A549 (cell line): ENCODE measurements around the gene ADTRP. TPM values are rescaled to one million over a fixed set of nuclear protein-coding genes. Genes with fewer than 3 reads are reported as not detected.

Experiments
- ATAC-seq, 2 experiments: fragments of 200-7000 bp in 1 of 2; fragments of >200 bp in 1 of 2; cut with Nextera tagmentation in 1 of 2; cut with Tn5 transposase in 1 of 2; 3 replicates each; pipeline versions ENCODE4 v1.8.0 to v1.9.1; 2018 to 2020; ENCODE audit warnings: mild to moderate bottlenecking in 1 of 2, moderate library complexity in 1 of 2
- CTCF ChIA-PET: fragments of 300-600 bp; sonication (Branson Sonifier 250); formaldehyde crosslinking; extraction: SDS; loops from one replicate; lab custom pipeline; 2021; ENCODE audit warnings: antibody characterized with exemption, inconsistent platforms; lab: Yijun Ruan, JAX
- POLR2A ChIA-PET: fragments of 350-600 bp; formaldehyde crosslinking; extraction: SDS; loops from one replicate; lab custom pipeline; 2021; ENCODE audit warnings: antibody characterized with exemption, inconsistent platforms; lab: Yijun Ruan, JAX
- DNase-seq, 2 experiments: peaks; one replicate each; pipeline versions ENCODE4 v3.0.0 to v3.0.0-alpha.2; 2011 to 2016; ENCODE audit warnings: low read depth in 1 of 2, low spot score in 1 of 2
- FAIRE-seq: peaks from 2 replicates; lab custom pipeline; 2011; peaks lifted over from hg19 to GRCh38; lab: Jason Lieb, UNC
- H3K27ac ChIP-seq, 2 experiments: fragments of >200 bp; sonication (Bioruptor Twin); formaldehyde crosslinking; 3 replicates each; pipeline ENCODE4 v1.5.1; 2016 to 2017
- H3K4me1 ChIP-seq: fragments of >200 bp; sonication (Bioruptor Twin); formaldehyde crosslinking; 3 replicates; pipeline ENCODE4 v1.6.1; 2016
- H3K4me2 ChIP-seq: fragments of >200 bp; sonication (Bioruptor Twin); formaldehyde crosslinking; 3 replicates; pipeline ENCODE4 v1.6.1; 2016
- H3K4me3 ChIP-seq: fragments of >200 bp; sonication (Bioruptor Twin); formaldehyde crosslinking; 3 replicates; pipeline ENCODE4 v1.5.1; 2016
- H3K9me3 ChIP-seq: fragments of >200 bp; sonication (Bioruptor Twin); formaldehyde crosslinking; 3 replicates; pipeline ENCODE4 v1.6.1; 2016
- BCL3 ChIP-seq: fragments of >200 bp; sonication (Bioruptor Twin); formaldehyde crosslinking; IDR thresholded peaks from 3 replicates; pipeline ENCODE4 v1.6.1; 2016
- CBX2 ChIP-seq: fragments of 200-600 bp; sonication (generic); IDR thresholded peaks from 2 replicates; pipeline ENCODE4 v1.6.1; 2016; ENCODE audit warnings: low read depth, mild to moderate bottlenecking, borderline replicate concordance
- CTCF ChIP-seq: fragments of >200 bp; sonication (Bioruptor Twin); formaldehyde crosslinking; IDR thresholded peaks from 3 replicates; pipeline ENCODE4 v1.5.1; 2016
- EHF ChIP-seq: fragments of 250-450 bp; sonication (Bioruptor Pico); IDR thresholded peaks from 2 replicates; pipeline ENCODE4 v1.5.0; 2020; ENCODE audit warnings: mild to moderate bottlenecking
- FOSB ChIP-seq: fragments of 250-450 bp; sonication (Bioruptor Pico); IDR thresholded peaks from 2 replicates; pipeline ENCODE4 v1.5.0; 2020; ENCODE audit warnings: mild to moderate bottlenecking, moderate library complexity
- FOSL2 ChIP-seq, 2 experiments: fragments of 450-650 bp in 1 of 2; fragments of >200 bp in 1 of 2; sonication (Bioruptor Twin) in 1 of 2; formaldehyde crosslinking; IDR thresholded peaks; 2 replicates each; pipeline versions ENCODE4 v1.5.0 to v1.6.1; 2016 to 2020; ENCODE audit warnings: mild to moderate bottlenecking in 1 of 2, moderate library complexity in 1 of 2
- GATA3 ChIP-seq: IDR thresholded peaks from 2 replicates; pipeline ENCODE4 v1.6.1; 2012; ENCODE audit warnings: borderline replicate concordance
- HES2 ChIP-seq: fragments of >200 bp; sonication (Bioruptor Twin); formaldehyde crosslinking; IDR thresholded peaks from 2 replicates; pipeline ENCODE4 v1.6.1; 2016
- HEYL ChIP-seq: fragments of 250-450 bp; sonication (Bioruptor Pico); IDR thresholded peaks from 2 replicates; pipeline ENCODE4 v1.8.0; 2021; ENCODE audit warnings: mild to moderate bottlenecking, moderate library complexity
- HOXB13 ChIP-seq: fragments of 250-450 bp; sonication (Bioruptor Pico); IDR thresholded peaks from 2 replicates; pipeline ENCODE4 v1.5.0; 2020; ENCODE audit warnings: low read depth, mild to moderate bottlenecking, moderate library complexity
- JUN ChIP-seq, 2 experiments: fragments of >200 bp; sonication (Bioruptor Twin); formaldehyde crosslinking; IDR thresholded peaks; 2 replicates in 1 of 2; 3 replicates in 1 of 2; pipeline ENCODE4 v1.6.1; 2016 to 2017
- JUNB ChIP-seq: fragments of >200 bp; sonication (Bioruptor Twin); formaldehyde crosslinking; IDR thresholded peaks from 2 replicates; pipeline ENCODE4 v1.6.1; 2016
- KDM1A ChIP-seq: fragments of 200-600 bp; sonication (generic); IDR thresholded peaks from 2 replicates; pipeline ENCODE4 v1.6.1; 2016; ENCODE audit warnings: low read depth, mild to moderate bottlenecking
- MAZ ChIP-seq: fragments of 150-350 bp; IDR thresholded peaks from 2 replicates; pipeline ENCODE4 v1.6.1; 2014; ENCODE audit warnings: antibody characterized with exemption, low read depth, low read length, borderline replicate concordance
- NPAS2 ChIP-seq: fragments of 250-450 bp; sonication (Bioruptor Pico); IDR thresholded peaks from 2 replicates; pipeline ENCODE4 v1.8.0; 2022; ENCODE audit warnings: mild to moderate bottlenecking, moderate library complexity, borderline replicate concordance
- PHF8 ChIP-seq: fragments of 200-600 bp; sonication (generic); IDR thresholded peaks from 2 replicates; pipeline ENCODE4 v1.6.1; 2016; ENCODE audit warnings: low read depth, mild to moderate bottlenecking, antibody characterized with exemption, moderate library complexity, borderline replicate concordance
- POLR2A ChIP-seq: IDR thresholded peaks from 2 replicates; pipeline ENCODE4 v1.6.1; 2012; ENCODE audit warnings: mild to moderate bottlenecking, low read length
- RAD21 ChIP-seq, 2 experiments: fragments of >200 bp in 1 of 2; sonication (Bioruptor Twin) in 1 of 2; formaldehyde crosslinking in 1 of 2; IDR thresholded peaks in 1 of 2; conservative IDR thresholded peaks in 1 of 2; 2 replicates in 1 of 2; 3 replicates in 1 of 2; pipeline ENCODE4 v1.6.1; 2012 to 2018; ENCODE audit warnings: inconsistent platforms in 1 of 2
- REST ChIP-seq: fragments of 200-600 bp; sonication (generic); IDR thresholded peaks from 2 replicates; pipeline ENCODE4 v1.6.1; 2016; ENCODE audit warnings: antibody characterized with exemption, mild to moderate bottlenecking, moderate library complexity
- SMC3 ChIP-seq: fragments of >200 bp; sonication (Bioruptor Twin); formaldehyde crosslinking; IDR thresholded peaks from 3 replicates; pipeline ENCODE4 v1.6.1; 2018; ENCODE audit warnings: inconsistent platforms
- SREBF2 ChIP-seq: fragments of 450-650 bp; IDR thresholded peaks from 2 replicates; pipeline ENCODE4 v1.6.1; 2014; ENCODE audit warnings: mild to moderate bottlenecking, moderate library complexity
- TFCP2L1 ChIP-seq: fragments of 250-450 bp; sonication (Bioruptor Pico); IDR thresholded peaks from 2 replicates; pipeline ENCODE4 v1.5.0; 2021; ENCODE audit warnings: mild to moderate bottlenecking
- TP53 ChIP-seq: fragments of 250-450 bp; sonication (Bioruptor Pico); IDR thresholded peaks from 2 replicates; pipeline ENCODE4 v1.5.0; 2021; ENCODE audit warnings: mild to moderate bottlenecking, moderate library complexity
- ZNF302 ChIP-seq: fragments of 250-450 bp; sonication (Bioruptor Pico); IDR thresholded peaks from 2 replicates; pipeline ENCODE4 v1.9.0; 2021; ENCODE audit warnings: inconsistent platforms, mild to moderate bottlenecking, moderate library complexity
- WGBS: methylation state at CpG from one replicate; pipeline ENCODE4 v1.1.6; 2017; ENCODE audit errors: missing lambda C conversion rate; 5-methylcytosine and 5-hydroxymethylcytosine counted together
- polyA plus RNA-seq, 4 experiments: library from polyadenylated mRNA; depleted of rRNA in 3 of 4; stranded (reverse); fragments of >200 nt; fragmentation: RNase III in 1 of 4; extraction: RNeasy Plus Mini Kit Qiagen cat#74134 plus additional on column Dnase treatment in 1 of 4; gene quantifications; 2 replicates in 3 of 4; 3 replicates in 1 of 4; pipeline ENCODE4 v1.2.3, GENCODE V29; 2011 to 2017

ADTRP gene
- polyA plus RNA-seq, 2 of the 4 experiments (the other 2 are of a cell fraction) = 0.57 to 0.59 TPM

GRCh38 chr6:11821781-11822180, 43.2 kb upstream of the ADTRP start:
- Histone ChIP-seq H3K9me3 (no peaks in the 10 kb centered on the region), H3K4me3 (no peak overlapping the region), H3K4me1 (no peaks in the 10 kb centered on the region), H3K4me2 (no peak overlapping the region), H3K27ac (no peak overlapping the region)
- DNase-seq (no peak), FAIRE-seq (no peak), ATAC-seq (no peak)
- TF ChIP-seq PHF8 = no peak
- no peak for TF ChIP-seq EHF (CRISPR knock-in tag)
- no peak for TF ChIP-seq SMC3
- no peak for TF ChIP-seq MAZ
- no peak for TF ChIP-seq ZNF302
- no peak for TF ChIP-seq CTCF
- TF ChIP-seq SREBF2 = no peak
- TF ChIP-seq HEYL (CRISPR knock-in tag) = no peak
- no peak for TF ChIP-seq TP53 (CRISPR knock-in tag)
- TF ChIP-seq HES2 = no peak
- TF ChIP-seq TFCP2L1 = no peak
- no peak for TF ChIP-seq RAD21 (conservative IDR thresholded peaks at IDR 0.05 in 1 of 2, IDR thresholded peaks at IDR 0.05 in 1 of 2)
- 92% methylated on average over 3 of the region's 3 CpGs for WGBS
- ChIA-PET CTCF (no interaction called here), POLR2A (no interaction called here)

GRCh38 chr6:11820821-11821220, 42.2 kb upstream of the ADTRP start:
- ChIA-PET POLR2A (no interaction called here), CTCF (no interaction called here)
- Histone ChIP-seq H3K4me1 (peaks cover 6% of the 10 kb centered on the region), H3K4me2 (no peak overlapping the region), H3K27ac (no peak overlapping the region), H3K9me3 (no peaks in the 10 kb centered on the region), H3K4me3 (no peak overlapping the region)
- ATAC-seq = no peak
- no peak for DNase-seq
- WGBS = 85% methylated on average over 4 of the region's 4 CpGs
- no peak for FAIRE-seq
- no peak for TF ChIP-seq GATA3
- no peak for TF ChIP-seq SMC3
- no peak for TF ChIP-seq NPAS2 (CRISPR knock-in tag)
- no peak for TF ChIP-seq EHF (CRISPR knock-in tag)
- no peak for TF ChIP-seq POLR2A
- TF ChIP-seq HOXB13 (CRISPR knock-in tag) = no peak
- TF ChIP-seq TFCP2L1 = no peak
- TF ChIP-seq FOSB = no peak
- TF ChIP-seq KDM1A = no peak
- TF ChIP-seq BCL3 = no peak
- TF ChIP-seq REST = no peak
- no peak for TF ChIP-seq CBX2
- no peak for TF ChIP-seq JUN (IDR thresholded peaks at IDR 0.05)
- TF ChIP-seq FOSL2 (IDR thresholded peaks at IDR 0.05) = no peak
- TF ChIP-seq FOSL2 (CRISPR knock-in tag; IDR thresholded peaks at IDR 0.05) = no peak
- no peak for TF ChIP-seq JUNB
